GM19193 (cell line): ENCODE results near the gene LMOD3.

Source experiments
- POLR2A ChIP-seq: IDR thresholded peaks from 4 replicates; pipeline ENCODE4 v1.6.1; 2011; ENCODE audit not compliant: insufficient read depth, insufficient read length; ENCODE audit errors: extremely low read depth

The LMOD3 gene

DNA sequence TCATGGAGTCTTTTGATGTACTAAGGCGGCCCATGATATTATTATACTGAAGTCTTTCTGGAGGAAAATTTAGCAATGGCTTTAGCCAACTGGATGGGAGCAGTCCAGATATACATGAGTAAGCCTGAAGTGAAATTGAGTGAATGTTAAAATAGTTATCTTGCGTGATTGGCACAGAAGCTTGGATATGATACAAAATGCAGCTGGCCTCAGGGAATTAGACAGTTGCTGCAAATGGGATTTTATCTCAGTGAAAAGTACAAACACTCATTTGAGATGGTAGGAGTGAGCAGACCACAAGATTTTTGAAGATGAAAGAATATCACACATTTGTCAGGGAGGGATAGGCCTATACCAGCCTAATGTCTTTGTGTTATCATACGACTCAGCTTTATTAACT is 8.9 kb downstream of the LMOD3 start:
- no peak for TF ChIP-seq POLR2A

DNA sequence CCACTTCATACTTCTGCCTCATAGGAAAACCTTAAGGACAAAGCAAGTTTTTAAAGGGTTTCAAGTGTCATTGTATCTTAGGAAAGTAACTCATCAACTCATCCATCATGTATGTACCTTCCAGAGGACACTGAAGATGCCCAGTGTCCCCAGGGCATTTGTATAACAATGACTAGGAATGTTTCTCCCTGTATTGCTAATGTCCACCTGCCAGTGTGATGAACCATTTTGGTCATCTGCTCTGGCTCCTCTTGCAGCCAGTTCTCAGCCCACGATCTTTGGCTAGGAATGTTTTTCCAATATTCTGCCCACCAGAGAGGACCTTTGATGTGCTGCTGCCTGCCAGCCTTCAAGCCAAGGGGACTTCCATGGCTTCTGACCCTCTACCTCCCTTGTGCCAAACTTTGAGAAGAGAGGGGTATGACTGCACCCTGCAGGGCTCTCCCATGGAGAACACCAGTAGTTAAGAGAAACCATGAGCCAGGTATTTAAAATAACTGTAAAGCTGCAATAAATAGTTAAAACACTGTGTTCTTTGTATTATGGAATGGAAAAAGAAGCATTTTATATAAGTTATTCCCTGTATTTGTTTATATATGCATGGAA is 11.4 kb downstream of the LMOD3 start:
- TF ChIP-seq POLR2A = no peak

GRCh38 chr3:69108811-69109210 is 13.6 kb downstream of the LMOD3 start:
- no peak for TF ChIP-seq POLR2A

- TF ChIP-seq POLR2A = no peak
Measured at GRCh38 chr3:69107841-69108240, 14.6 kb downstream of the LMOD3 start.

- TF ChIP-seq POLR2A = no peak
Measured at GRCh38 chr3:69105320-69105719, 17.1 kb downstream of the LMOD3 start.

DNA sequence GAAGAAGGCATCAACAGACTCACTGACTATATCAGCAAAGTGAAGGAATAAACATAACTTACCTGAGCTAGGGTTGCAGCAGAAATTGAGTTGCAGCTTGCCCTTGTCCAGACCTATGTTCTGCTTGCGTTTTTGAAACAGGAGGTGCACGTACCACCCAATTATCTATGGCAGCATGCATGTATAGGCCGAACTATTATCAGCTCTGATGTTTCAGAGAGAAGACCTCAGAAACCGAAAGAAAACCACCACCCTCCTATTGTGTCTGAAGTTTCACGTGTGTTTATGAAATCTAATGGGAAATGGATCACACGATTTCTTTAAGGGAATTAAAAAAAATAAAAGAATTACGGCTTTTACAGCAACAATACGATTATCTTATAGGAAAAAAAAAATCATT is 17.8 kb downstream of the LMOD3 start:
- TF ChIP-seq POLR2A = no peak

GRCh38 chr3:69103123-69103522 is 19.3 kb downstream of the LMOD3 start:
- TF ChIP-seq POLR2A = no peak

DNA sequence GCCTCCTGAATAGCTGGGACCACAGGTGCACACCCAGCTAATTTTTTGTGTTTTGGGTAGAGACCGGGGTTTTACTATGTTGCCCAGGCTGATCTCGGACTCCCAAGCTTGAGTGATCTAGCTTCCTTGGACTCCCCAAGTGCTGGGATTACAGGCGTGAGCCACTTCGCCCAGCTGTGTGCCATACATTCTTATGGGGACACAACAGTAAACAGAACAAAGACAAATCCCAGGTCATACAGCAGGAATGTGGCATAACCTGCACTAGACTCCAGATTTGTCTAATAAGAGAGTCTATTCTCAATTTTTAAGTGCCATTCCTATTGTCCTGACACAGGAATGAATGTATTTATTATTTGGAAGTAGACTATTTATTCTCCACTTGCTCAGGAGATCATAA is 20.0 kb downstream of the LMOD3 start:
- TF ChIP-seq POLR2A = no peak

DNA sequence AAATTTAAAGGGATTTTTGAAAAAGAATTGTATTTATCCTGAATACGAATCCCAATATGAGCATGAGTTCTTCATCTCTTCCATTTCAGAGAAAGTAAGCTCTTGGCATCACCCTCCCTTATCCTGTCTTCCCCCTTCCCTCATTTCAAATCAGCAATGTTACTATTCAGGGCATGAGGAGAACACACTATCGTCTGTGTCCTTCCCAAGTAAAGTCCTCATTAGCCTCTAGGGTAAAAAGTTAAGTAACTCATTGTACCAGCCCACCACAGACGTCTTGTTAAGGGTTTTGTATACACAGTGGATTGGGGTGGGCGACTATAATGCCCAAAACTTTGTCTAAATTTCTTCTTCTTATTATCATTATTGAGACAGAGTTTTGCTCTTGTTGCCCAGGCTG is 22.8 kb downstream of the LMOD3 start:
- no peak for TF ChIP-seq POLR2A

- no peak for TF ChIP-seq POLR2A
Measured at GRCh38 chr3:69097407-69098086, 24.8 kb downstream of the LMOD3 start.

- no peak for TF ChIP-seq POLR2A
Measured at GRCh38 chr3:69096299-69096698, 26.1 kb downstream of the LMOD3 start.

GRCh38 chr3:69095636-69096035 is 26.8 kb downstream of the LMOD3 start:
- no peak for TF ChIP-seq POLR2A

DNA sequence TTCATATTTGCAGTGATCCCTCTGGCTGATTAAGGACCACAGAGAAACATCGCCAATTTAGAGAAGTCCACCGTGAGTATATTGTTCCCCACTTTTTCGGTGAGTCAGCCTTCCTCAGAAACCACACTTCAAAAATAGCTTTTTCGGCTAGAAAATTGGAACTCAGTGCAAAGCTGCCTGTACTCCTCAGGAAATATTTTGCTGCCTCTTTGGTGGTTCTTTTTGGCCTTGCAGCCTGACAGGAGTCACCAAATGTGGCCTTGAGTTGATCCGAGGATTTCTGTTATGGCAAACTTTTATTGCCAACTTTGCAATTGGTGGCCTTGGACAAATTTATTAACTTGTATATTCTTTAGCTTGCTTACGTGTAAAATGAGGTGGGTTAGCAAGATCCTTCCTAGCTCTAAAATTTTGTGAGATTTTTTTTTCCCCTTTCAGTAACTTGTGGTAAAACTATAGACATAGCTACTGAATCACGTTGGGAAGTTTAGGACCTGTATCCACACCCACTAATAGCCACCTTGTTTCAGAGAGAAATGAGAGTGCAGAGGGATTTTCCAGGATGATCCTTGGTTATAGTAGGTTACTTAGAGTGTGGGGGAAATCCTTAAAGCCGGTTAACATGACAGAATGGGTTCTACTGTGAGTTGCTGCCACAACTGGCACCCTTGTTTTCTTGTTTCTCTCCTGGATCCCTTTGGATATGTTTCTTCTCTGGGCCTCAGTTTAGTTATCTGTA is 27.8 kb downstream of the LMOD3 start:
- TF ChIP-seq POLR2A = no peak

DNA sequence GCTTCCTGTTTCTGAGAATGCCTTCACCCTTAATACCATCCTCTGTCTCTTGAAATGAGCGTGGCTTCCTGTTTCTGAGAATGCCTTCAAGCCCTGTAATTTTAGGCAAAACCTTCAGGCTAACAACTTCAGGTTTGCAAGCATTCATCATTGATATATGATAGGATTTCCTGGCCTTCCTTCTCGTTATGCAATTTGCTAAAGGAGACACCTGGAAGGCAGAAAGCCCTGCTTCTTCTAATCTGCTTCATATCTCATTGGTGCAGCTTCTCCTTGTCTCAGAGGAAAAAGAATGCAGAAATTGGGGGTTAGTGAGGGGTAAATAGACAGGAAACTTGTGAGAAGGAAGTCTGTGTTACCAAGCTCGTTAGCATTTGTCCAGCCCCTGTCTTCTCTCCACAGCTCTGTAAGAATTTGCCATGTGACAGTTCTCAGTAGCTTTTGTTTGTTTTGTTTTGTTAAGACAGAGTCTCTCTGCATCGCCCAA is 30.3 kb downstream of the LMOD3 start:
- TF ChIP-seq POLR2A = no peak

DNA sequence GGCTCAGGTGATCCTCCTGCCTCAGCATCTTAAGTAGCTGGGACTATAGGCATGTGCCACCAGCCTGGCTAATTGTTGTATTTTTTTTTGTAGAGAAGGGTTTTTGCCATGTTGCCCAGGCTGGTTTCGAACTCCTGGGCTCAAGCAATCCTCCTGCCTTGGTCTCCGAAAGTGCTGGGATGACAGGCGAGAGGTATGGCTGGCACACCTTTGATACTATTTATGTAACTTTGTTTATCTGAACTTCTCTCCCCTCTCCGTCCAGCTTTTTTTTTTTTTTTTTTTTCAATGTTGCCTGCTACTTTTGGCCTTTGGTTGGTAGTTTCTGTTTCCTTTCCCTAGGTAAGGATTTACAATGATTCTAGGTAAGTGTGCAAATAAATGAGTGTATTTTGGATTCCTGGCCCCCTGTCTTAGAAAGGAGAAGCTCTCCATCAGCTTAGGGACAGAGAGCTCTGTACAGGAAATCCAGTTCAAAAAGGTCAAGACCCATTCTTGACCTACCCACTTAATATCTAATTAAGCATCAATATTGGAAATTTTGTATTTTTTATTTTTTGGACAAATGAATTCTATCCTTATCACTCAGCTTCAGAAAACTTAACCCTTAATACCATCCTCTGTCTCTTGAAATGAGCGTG is 30.9 kb downstream of the LMOD3 start:
- no peak for TF ChIP-seq POLR2A
